ENCODE measurements around the gene VPS45.

The VPS45 gene

GRCh38 chr1:150194381-150195031 is 126.9 kb downstream of the VPS45 start (continued):
- TF ChIP-seq ZNF280C (tag by site-specific recombination; IDR thresholded peaks at IDR 0.05) = no peak
- no peak for TF ChIP-seq ZNF114 (tag by site-specific recombination; IDR thresholded peaks at IDR 0.05)
- no peak for TF ChIP-seq ZNF600 (tag by site-specific recombination; IDR thresholded peaks at IDR 0.05)
- no peak for TF ChIP-seq ZBTB44 (tag by site-specific recombination; IDR thresholded peaks at IDR 0.05)
- TF ChIP-seq HOXC10 (CRISPR knock-in tag; IDR thresholded peaks at IDR 0.05) = no peak
- no peak for TF ChIP-seq ZNF335 (tag by site-specific recombination; conservative IDR thresholded peaks at IDR 0.05)
- no peak for TF ChIP-seq ZNF560 (tag by site-specific recombination; IDR thresholded peaks at IDR 0.05; ENCODE audit: borderline replicate concordance)
- no peak for TF ChIP-seq ZBTB1 (tag by site-specific recombination; IDR thresholded peaks at IDR 0.05)
- no peak for TF ChIP-seq SALL2 (tag by site-specific recombination; IDR thresholded peaks at IDR 0.05; ENCODE audit: borderline replicate concordance)
- no peak for TF ChIP-seq ZNF692 (tag by site-specific recombination; IDR thresholded peaks at IDR 0.05)
- no peak for TF ChIP-seq ZNF140 (tag by site-specific recombination; IDR thresholded peaks at IDR 0.05)
